ENCODE data around the gene KCNIP1.

- no peak for TF ChIP-seq CTCF (IDR thresholded peaks at IDR 0.05; ENCODE audit: low read length)
- TF ChIP-seq EZH2 (IDR thresholded peaks at IDR 0.05; ENCODE audit: borderline replicate concordance, low read length) = no peak
Measured at GRCh38 chr5:170641589-170642031, 137.8 kb downstream of the KCNIP1 start.
